Measurements from ENCODE around the gene HIP1. TPM values are rescaled to one million over a fixed set of nuclear protein-coding genes. Genes with fewer than 3 reads are reported as not detected.

HIP1 gene
- total and polyA plus RNA-seq, 4 donors = 26.0 to 44.0 (median 35.3) TPM

- Histone ChIP-seq H3K27me3 (ENCODE audit: control insufficient read depth, insufficient read depth, low read length) (no peaks in the 10 kb centered on the region), H3K27ac (ENCODE audit: low read depth, low read length) (peak overlapping the region; percentile 36), H3K4me3 (ENCODE audit: low read depth, low read length) (peak overlapping the region; percentile 41), H3K4me1 (ENCODE audit: control insufficient read depth, insufficient read depth, low read length) (peaks cover 18% of the 10 kb centered on the region), H3K36me3 (ENCODE audit: control insufficient read depth, insufficient read depth, low read length) (no peaks in the 10 kb centered on the region), H3K9me3 (ENCODE audit: control insufficient read depth, insufficient read depth, low read length) (no peaks in the 10 kb centered on the region)
- DNase-seq (ENCODE audit: low read depth in 4 of 6, low spot score in 6 of 6) = peak in 2 of 6 donors; percentile 28 to 68
- WGBS (ENCODE audit: insufficient coverage) = 51% methylated on average over 19 of the region's 26 CpGs
These were observed 1.3 kb upstream of the HIP1 start for GRCh38 chr7:75739796-75740672.

DNA sequence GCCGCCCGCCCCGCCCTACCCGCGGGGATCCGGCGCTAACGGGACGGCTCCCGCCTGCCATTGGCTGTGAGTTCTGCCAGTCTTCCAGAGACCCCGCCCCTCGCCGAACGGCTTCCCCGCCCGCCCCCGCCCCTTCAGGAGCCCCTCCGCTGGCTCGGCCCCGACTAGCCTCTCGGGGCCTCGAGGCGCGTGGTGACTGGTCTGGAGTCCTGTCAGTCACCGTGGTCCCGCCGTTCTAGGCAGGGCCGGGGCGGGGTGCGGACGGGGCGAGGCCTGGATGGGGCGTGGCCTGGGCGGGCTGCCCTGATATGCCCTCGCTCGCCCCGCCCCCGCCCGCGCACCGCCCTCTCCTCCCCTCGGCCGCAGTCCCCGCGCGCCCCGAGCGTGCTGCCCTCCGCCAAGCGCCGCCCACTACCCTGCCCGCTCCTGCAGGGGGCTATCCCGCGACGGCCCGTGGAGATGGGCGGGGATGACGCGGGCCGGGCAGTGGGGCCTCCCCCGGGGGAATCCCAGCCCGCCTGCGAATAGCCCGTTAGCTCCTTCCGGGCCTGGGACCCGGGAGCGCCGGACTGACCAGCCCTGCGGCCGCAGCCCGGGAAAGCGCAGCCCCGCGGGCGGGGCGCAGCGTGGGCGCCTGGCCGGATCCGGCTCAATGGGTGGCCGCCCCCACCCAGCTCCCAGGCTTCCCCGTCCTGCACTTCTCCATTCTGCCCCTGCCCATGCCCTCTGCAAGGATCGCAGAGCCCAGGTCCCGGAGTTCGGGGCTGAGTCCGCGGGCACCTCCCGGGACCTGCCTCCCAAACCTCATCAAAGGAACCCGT lies 444 bp upstream of the HIP1 start:
- Histone ChIP-seq H3K4me3 (ENCODE audit: low read depth, low read length) (peak overlapping the region; percentile 88), H3K4me1 (ENCODE audit: control insufficient read depth, insufficient read depth, low read length) (peaks cover 21% of the 10 kb centered on the region), H3K27ac (ENCODE audit: low read depth, low read length) (peak overlapping the region; percentile 57), H3K9me3 (ENCODE audit: control insufficient read depth, insufficient read depth, low read length) (no peaks in the 10 kb centered on the region), H3K36me3 (ENCODE audit: control insufficient read depth, insufficient read depth, low read length) (no peaks in the 10 kb centered on the region), H3K27me3 (ENCODE audit: control insufficient read depth, insufficient read depth, low read length) (no peaks in the 10 kb centered on the region)
- WGBS (ENCODE audit: insufficient coverage) = under 1% methylated on average over 85 of the region's 89 CpGs
- DNase-seq (ENCODE audit: low read depth in 4 of 6, low spot score in 6 of 6) = peak; percentile 86 to 99 (median 96)

DNA sequence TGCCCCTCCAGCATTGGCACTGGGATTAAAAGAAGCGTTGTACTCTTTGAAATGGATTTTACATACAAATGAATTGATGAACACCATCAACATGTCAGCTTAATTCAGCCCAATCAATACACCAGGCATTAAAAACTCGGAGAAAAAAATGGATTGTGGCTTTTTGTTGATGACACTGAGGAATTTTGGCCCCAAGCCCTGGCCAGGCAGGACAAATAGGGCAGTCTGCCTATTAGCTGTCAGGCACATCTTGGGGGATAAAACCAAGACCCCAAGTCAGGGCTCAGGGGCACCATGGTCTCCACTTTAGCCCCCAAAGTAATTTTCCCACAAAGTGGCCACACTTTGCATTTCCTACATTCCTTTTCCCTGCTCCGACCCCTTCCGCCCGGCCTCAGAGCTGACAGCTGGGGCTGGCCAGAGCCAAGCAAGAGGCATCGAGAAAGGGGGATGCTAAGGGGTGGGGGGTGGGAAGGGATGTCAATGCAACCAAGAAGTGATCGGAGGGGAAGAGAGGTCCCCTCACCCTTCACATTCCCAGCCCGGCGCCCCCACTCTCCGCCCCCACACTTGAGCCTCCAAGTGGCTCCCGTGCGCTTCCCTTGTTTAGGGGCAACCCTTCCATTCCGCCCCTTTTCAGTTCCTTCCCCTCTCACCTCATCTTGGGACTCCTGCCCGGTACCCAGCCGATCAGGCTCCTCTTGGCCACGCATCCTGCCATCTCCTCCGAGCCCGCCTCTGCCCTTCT lies 711 bp downstream of the HIP1 start:
- WGBS (ENCODE audit: insufficient coverage) = 0% methylated on average over 9 of the region's 18 CpGs

GRCh38 chr7:75735581-75736350 lies 3.0 kb downstream of the HIP1 start:
- peaks cover 5% of the 10 kb centered on the region for H3K36me3 ChIP-seq (ENCODE audit: control insufficient read depth, insufficient read depth, low read length)
- no peaks in the 10 kb centered on the region for H3K9me3 ChIP-seq (ENCODE audit: control insufficient read depth, insufficient read depth, low read length)
- H3K4me1 ChIP-seq (ENCODE audit: control insufficient read depth, insufficient read depth, low read length) = peaks cover 24% of the 10 kb centered on the region
- H3K27ac ChIP-seq (ENCODE audit: low read depth, low read length) = no peak overlapping the region
- 100% methylated on average over 1 of the region's 9 CpGs for WGBS (ENCODE audit: insufficient coverage)
- no peak overlapping the region for H3K4me3 ChIP-seq (ENCODE audit: low read depth, low read length)
- no peaks in the 10 kb centered on the region for H3K27me3 ChIP-seq (ENCODE audit: control insufficient read depth, insufficient read depth, low read length)
- DNase-seq (ENCODE audit: low read depth in 4 of 6, low spot score in 6 of 6) = no peak

More for the DNA sequence above, 711 bp downstream of the HIP1 start:
- Histone ChIP-seq H3K4me1 (ENCODE audit: control insufficient read depth, insufficient read depth, low read length) (peaks cover 24% of the 10 kb centered on the region), H3K27ac (ENCODE audit: low read depth, low read length) (peak overlapping the region; percentile 57), H3K4me3 (ENCODE audit: low read depth, low read length) (peak overlapping the region; percentile 88), H3K36me3 (ENCODE audit: control insufficient read depth, insufficient read depth, low read length) (peaks cover 3% of the 10 kb centered on the region), H3K9me3 (ENCODE audit: control insufficient read depth, insufficient read depth, low read length) (no peaks in the 10 kb centered on the region), H3K27me3 (ENCODE audit: control insufficient read depth, insufficient read depth, low read length) (no peaks in the 10 kb centered on the region)
- DNase-seq (ENCODE audit: low read depth in 4 of 6, low spot score in 6 of 6) = peak in 2 of 6 donors; percentile 26 to 51

GRCh38 chr7:75734586-75735458 lies 3.9 kb downstream of the HIP1 start:
- H3K27me3 ChIP-seq (ENCODE audit: control insufficient read depth, insufficient read depth, low read length) = no peaks in the 10 kb centered on the region
- WGBS (ENCODE audit: insufficient coverage) = 40% methylated on average over 4 of the region's 9 CpGs
- H3K4me3 ChIP-seq (ENCODE audit: low read depth, low read length) = no peak overlapping the region
- H3K4me1 ChIP-seq (ENCODE audit: control insufficient read depth, insufficient read depth, low read length) = peaks cover 21% of the 10 kb centered on the region
- peaks cover 5% of the 10 kb centered on the region for H3K36me3 ChIP-seq (ENCODE audit: control insufficient read depth, insufficient read depth, low read length)
- H3K27ac ChIP-seq (ENCODE audit: low read depth, low read length) = no peak overlapping the region
- no peaks in the 10 kb centered on the region for H3K9me3 ChIP-seq (ENCODE audit: control insufficient read depth, insufficient read depth, low read length)
- DNase-seq (ENCODE audit: low read depth in 4 of 6, low spot score in 6 of 6) = no peak

GRCh38 chr7:75732764-75733630 lies 5.7 kb downstream of the HIP1 start:
- Histone ChIP-seq H3K36me3 (ENCODE audit: control insufficient read depth, insufficient read depth, low read length) (peaks cover 8% of the 10 kb centered on the region), H3K27ac (ENCODE audit: low read depth, low read length) (no peak overlapping the region), H3K9me3 (ENCODE audit: control insufficient read depth, insufficient read depth, low read length) (no peaks in the 10 kb centered on the region), H3K27me3 (ENCODE audit: control insufficient read depth, insufficient read depth, low read length) (no peaks in the 10 kb centered on the region), H3K4me3 (ENCODE audit: low read depth, low read length) (no peak overlapping the region), H3K4me1 (ENCODE audit: control insufficient read depth, insufficient read depth, low read length) (peaks cover 16% of the 10 kb centered on the region)
- 78% methylated on average over 12 of the region's 15 CpGs for WGBS (ENCODE audit: insufficient coverage)
- DNase-seq (ENCODE audit: low read depth in 4 of 6, low spot score in 6 of 6) = no peak

- H3K27me3 ChIP-seq (ENCODE audit: control insufficient read depth, insufficient read depth, low read length) = no peaks in the 10 kb centered on the region
- H3K4me1 ChIP-seq (ENCODE audit: control insufficient read depth, insufficient read depth, low read length) = peaks cover 11% of the 10 kb centered on the region
- H3K36me3 ChIP-seq (ENCODE audit: control insufficient read depth, insufficient read depth, low read length) = peaks cover 8% of the 10 kb centered on the region
- H3K4me3 ChIP-seq (ENCODE audit: low read depth, low read length) = no peak overlapping the region
- no peaks in the 10 kb centered on the region for H3K9me3 ChIP-seq (ENCODE audit: control insufficient read depth, insufficient read depth, low read length)
- WGBS (ENCODE audit: insufficient coverage) = 84% methylated on average over 9 of the region's 12 CpGs
- no peak for DNase-seq (ENCODE audit: low read depth in 4 of 6, low spot score in 6 of 6)
- H3K27ac ChIP-seq (ENCODE audit: low read depth, low read length) = no peak overlapping the region
These were observed 6.7 kb downstream of the HIP1 start for GRCh38 chr7:75732016-75732521.

Data from spinal cord (tissue), 10 donors.